WTC11 (cell line): Measurements from ENCODE around the gene ARHGEF17.

ENCODE experiments used
- CTCF ChIP-seq: fragments of 200-600 bp; IDR thresholded peaks from 2 replicates; pipeline ENCODE4 v1.8.0; 2022; ENCODE audit warnings: antibody characterized with exemption
- HMGXB4 ChIP-seq: sonication (generic); formaldehyde crosslinking; IDR thresholded peaks from 2 replicates; pipeline ENCODE4 v1.8.1; 2023; ENCODE audit warnings: mild to moderate bottlenecking, moderate library complexity, missing genetic modification reagents
- MAX ChIP-seq: sonication (generic); formaldehyde crosslinking; IDR thresholded peaks from 2 replicates; pipeline ENCODE4 v1.8.0; 2022; ENCODE audit warnings: mild to moderate bottlenecking, missing genetic modification reagents
- MXD4 ChIP-seq: fragments of 250-450 bp; sonication (Bioruptor Pico); IDR thresholded peaks from 2 replicates; pipeline ENCODE4 v1.8.0; 2021; ENCODE audit warnings: mild to moderate bottlenecking, moderate library complexity, borderline replicate concordance

- TF ChIP-seq CTCF (no peak), MAX (CRISPR knock-in tag) (no peak), HMGXB4 (CRISPR knock-in tag) (no peak), MXD4 (no peak)
These were observed 19.7 kb upstream of the ARHGEF17 start for GRCh38 chr11:73288192-73288872.
